ENCODE measurements around the gene PAPOLB.

DNA sequence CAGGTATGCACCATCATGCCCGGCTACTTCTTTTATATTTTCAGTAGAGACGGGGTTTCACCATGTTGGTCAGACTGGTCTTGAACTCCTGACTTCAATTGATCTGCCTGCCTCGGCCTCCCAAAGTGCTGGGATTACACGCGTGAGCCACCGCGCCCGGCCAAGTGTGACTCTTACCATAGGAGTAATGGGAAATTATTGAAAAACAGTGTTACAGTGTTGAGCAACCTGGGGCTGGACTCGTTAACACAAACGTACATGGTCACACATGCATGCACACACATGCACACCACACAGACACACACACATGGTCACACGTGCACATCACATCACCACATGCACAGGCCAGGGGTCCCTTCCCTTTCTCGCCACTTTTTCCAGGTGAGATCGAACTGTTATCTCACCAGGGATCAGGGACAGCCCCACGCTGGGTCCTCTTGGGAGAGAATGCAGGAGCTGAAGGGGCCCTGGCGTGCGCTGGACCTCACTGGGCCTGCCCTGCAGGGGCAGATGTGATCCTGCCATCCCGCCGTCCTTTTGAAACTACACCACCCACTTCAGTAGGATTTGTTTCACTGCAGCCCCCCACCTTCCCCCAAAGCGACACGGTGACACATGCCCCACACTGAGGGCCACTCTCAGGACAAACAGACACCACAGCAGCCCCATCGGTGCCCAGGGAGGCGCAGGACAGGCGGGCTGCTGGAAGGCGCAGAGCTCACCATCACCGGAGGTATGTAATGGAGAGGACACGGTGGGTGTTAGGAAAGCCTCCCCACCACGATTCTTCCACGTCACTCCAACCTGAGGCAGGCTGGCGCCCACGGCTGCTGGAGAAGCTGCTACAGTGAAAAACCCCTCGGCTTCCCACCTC, 11.5 kb upstream of the PAPOLB start:
- TF ChIP-seq POLR2AphosphoS5 (IDR thresholded peaks at IDR 0.05), result no peak
- no peak for TF ChIP-seq POLR2A (IDR thresholded peaks at IDR 0.05)
- TF ChIP-seq, protein P1, sequence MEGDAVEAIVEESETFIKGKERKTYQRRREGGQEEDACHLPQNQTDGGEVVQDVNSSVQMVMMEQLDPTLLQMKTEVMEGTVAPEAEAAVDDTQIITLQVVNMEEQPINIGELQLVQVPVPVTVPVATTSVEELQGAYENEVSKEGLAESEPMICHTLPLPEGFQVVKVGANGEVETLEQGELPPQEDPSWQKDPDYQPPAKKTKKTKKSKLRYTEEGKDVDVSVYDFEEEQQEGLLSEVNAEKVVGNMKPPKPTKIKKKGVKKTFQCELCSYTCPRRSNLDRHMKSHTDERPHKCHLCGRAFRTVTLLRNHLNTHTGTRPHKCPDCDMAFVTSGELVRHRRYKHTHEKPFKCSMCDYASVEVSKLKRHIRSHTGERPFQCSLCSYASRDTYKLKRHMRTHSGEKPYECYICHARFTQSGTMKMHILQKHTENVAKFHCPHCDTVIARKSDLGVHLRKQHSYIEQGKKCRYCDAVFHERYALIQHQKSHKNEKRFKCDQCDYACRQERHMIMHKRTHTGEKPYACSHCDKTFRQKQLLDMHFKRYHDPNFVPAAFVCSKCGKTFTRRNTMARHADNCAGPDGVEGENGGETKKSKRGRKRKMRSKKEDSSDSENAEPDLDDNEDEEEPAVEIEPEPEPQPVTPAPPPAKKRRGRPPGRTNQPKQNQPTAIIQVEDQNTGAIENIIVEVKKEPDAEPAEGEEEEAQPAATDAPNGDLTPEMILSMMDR (IDR thresholded peaks at IDR 0.05), result no peak
- TF ChIP-seq EP300 (IDR thresholded peaks at IDR 0.05), result no peak
